Fibroblast of the aortic adventitia (primary cell): ENCODE measurements around the gene POLR2F. TPM values are rescaled to one million over a fixed set of nuclear protein-coding genes. Genes with fewer than 3 reads are reported as not detected.

Experiments used
- DNase-seq: peaks from one replicate; pipeline ENCODE4 v3.0.0-alpha.2; 2010; ENCODE audit warnings: low read depth
- H3K4me3 ChIP-seq: 2 replicates; pipeline ENCODE4 v1.5.1; 2011; ENCODE audit warnings: low read depth, mild to moderate bottlenecking, control low read depth, low read length, moderate library complexity
- CTCF ChIP-seq: IDR thresholded peaks from 2 replicates; pipeline ENCODE4 v1.5.1; 2011; ENCODE audit warnings: mild to moderate bottlenecking, low read length, control low read depth, inconsistent platforms; ENCODE audit not compliant: insufficient read depth
- total RNA-seq: library from RNA; depleted of rRNA; stranded (reverse); fragments of >200 nt; gene quantifications from 2 replicates; pipeline ENCODE4 v1.2.3, GENCODE V29; 2012; ENCODE audit warnings: low replicate concordance

POLR2F gene
- total RNA-seq, 1 donor: 18.3 TPM

GRCh38 chr22:37989146-37990045 is 35.9 kb downstream of the POLR2F start:
- H3K4me3 ChIP-seq: no peak overlapping the region
- TF ChIP-seq CTCF: no peak
- DNase-seq: no peak

GRCh38 chr22:37990301-37990700 is 36.8 kb downstream of the POLR2F start:
- DNase-seq: no peak
- no peak for TF ChIP-seq CTCF
- H3K4me3 ChIP-seq: no peak overlapping the region

- no peak for TF ChIP-seq CTCF
- H3K4me3 ChIP-seq: no peak overlapping the region
- no peak for DNase-seq
These were observed 37.4 kb downstream of the POLR2F start for GRCh38 chr22:37990862-37991261.

- H3K4me3 ChIP-seq: no peak overlapping the region
- TF ChIP-seq CTCF: no peak
- no peak for DNase-seq
These were observed 38.4 kb downstream of the POLR2F start for GRCh38 chr22:37991731-37992442.

- DNase-seq: no peak
- TF ChIP-seq CTCF: no peak
- no peak overlapping the region for H3K4me3 ChIP-seq
These were observed 40.5 kb downstream of the POLR2F start for GRCh38 chr22:37994049-37994448.

- no peak for DNase-seq
- TF ChIP-seq CTCF: no peak
These were observed 41.5 kb downstream of the POLR2F start for GRCh38 chr22:37994982-37995381.

More at GRCh38 chr22:37994982-37995381, 41.5 kb downstream of the POLR2F start:
- H3K4me3 ChIP-seq: no peak overlapping the region
